GM12878 (cell line): ENCODE results near the gene RBM8A. TPM values are rescaled to one million over a fixed set of nuclear protein-coding genes. Genes with fewer than 3 reads are reported as not detected.

ENCODE experiments used
- ATAC-seq: fragments of 200-7000 bp; cut with Tn5 transposase; 3 replicates; pipeline ENCODE4 v1.9.1; 2020; ENCODE audit warnings: mild to moderate bottlenecking, moderate library complexity
- BruUV-seq: library from RNA; stranded (reverse); fragments of 400-500 nt; replicated peaks from 2 replicates; lab custom pipeline; 2021; lab: Mats Ljungman, UMichigan
- CTCF ChIA-PET: fragments of 300-600 bp; sonication (Branson Sonifier 250); formaldehyde crosslinking; extraction: SDS; loops from one replicate; lab custom pipeline; 2021; ENCODE audit warnings: inconsistent platforms; lab: Yijun Ruan, JAX
- POLR2A ChIA-PET: fragments of 350-600 bp; formaldehyde crosslinking; extraction: SDS; loops from one replicate; lab custom pipeline; 2021; ENCODE audit warnings: inconsistent platforms; lab: Charles Lee
- RAD21 ChIA-PET: fragments of 300-600 bp; sonication (Branson Sonifier 250); formaldehyde crosslinking; loops from one replicate; lab custom pipeline; 2023; ENCODE audit warnings: antibody characterized with exemption; ENCODE audit not compliant: unreplicated experiment; lab: Charles Lee
- SMC1A ChIA-PET: fragments of 300-600 bp; sonication (Branson Sonifier 250); formaldehyde crosslinking; loops from one replicate; lab custom pipeline; 2023; ENCODE audit not compliant: unreplicated experiment, uncharacterized antibody; lab: Charles Lee
- DNase-seq: peaks from one replicate; pipeline ENCODE4 v3.0.0-alpha.2; 2011; ENCODE audit warnings: low read depth, low spot score
- FAIRE-seq: peaks from 3 replicates; lab custom pipeline; 2011; peaks lifted over from hg19 to GRCh38; lab: Jason Lieb, UNC
- H2AFZ ChIP-seq: 2 replicates; pipeline ENCODE4 v1.6.0; 2011; ENCODE audit warnings: low read depth, low read length, control low read depth; ENCODE audit not compliant: control insufficient read depth
- H3K27ac ChIP-seq: 2 replicates; pipeline ENCODE4 v1.5.1; 2011; ENCODE audit warnings: control low read depth; ENCODE audit not compliant: control insufficient read depth, insufficient read depth
- H3K27me3 ChIP-seq, 2 experiments: replicated peaks in 1 of 2; 2 replicates each; pipeline versions ENCODE4 v1.6.0 to v1.6.1; 2011; ENCODE audit warnings: low read length in 1 of 2; ENCODE audit not compliant: control insufficient read depth in 2 of 2, insufficient read depth in 2 of 2
- H3K36me3 ChIP-seq, 2 experiments: 2 replicates each; pipeline ENCODE4 v1.5.1; 2011; ENCODE audit warnings: low read length in 1 of 2; ENCODE audit not compliant: control insufficient read depth in 2 of 2, insufficient read depth in 2 of 2
- H3K4me1 ChIP-seq: 2 replicates; pipeline ENCODE4 v1.6.1; 2011; ENCODE audit warnings: mild to moderate bottlenecking, low read length, moderate library complexity, mixed read lengths; ENCODE audit not compliant: control insufficient read depth, insufficient read depth
- H3K4me2 ChIP-seq: 2 replicates; pipeline ENCODE4 v1.6.0; 2011; ENCODE audit warnings: control low read depth; ENCODE audit not compliant: control insufficient read depth, insufficient read depth
- H3K4me3 ChIP-seq: fragments of 200-600 bp; sonication (generic); 2 replicates; pipeline ENCODE4 v1.5.1; 2016
- H3K79me2 ChIP-seq: 2 replicates; pipeline ENCODE4 v1.6.0; 2011; ENCODE audit warnings: low read length; ENCODE audit not compliant: control insufficient read depth, insufficient read depth
- H3K9ac ChIP-seq: 2 replicates; pipeline ENCODE4 v1.8.0; 2011; ENCODE audit warnings: low read length, control low read depth, mixed read lengths; ENCODE audit not compliant: control insufficient read depth, insufficient read depth
- H3K9me3 ChIP-seq: replicated peaks from 3 replicates; pipeline ENCODE4 v1.5.1; 2011; ENCODE audit warnings: mild to moderate bottlenecking, low read length; ENCODE audit not compliant: control insufficient read depth, insufficient read depth
- H4K20me1 ChIP-seq: 2 replicates; pipeline ENCODE4 v1.6.0; 2011; ENCODE audit not compliant: control insufficient read depth, insufficient read depth
- BHLHE40 ChIP-seq, 2 experiments: fragments of 450-650 bp in 1 of 2; IDR thresholded peaks; 2 replicates each; pipeline ENCODE4 v1.6.1; 2011 to 2017; ENCODE audit warnings: low read depth in 2 of 2, borderline replicate concordance in 1 of 2, improper control_type of control experiment in 1 of 2, low read length in 1 of 2, mild to moderate bottlenecking in 1 of 2
- NR2C2 ChIP-seq: IDR thresholded peaks from 2 replicates; pipeline ENCODE4 v1.6.1; 2011; ENCODE audit warnings: borderline replicate concordance, low read depth; ENCODE audit not compliant: control insufficient read depth, insufficient read length
- NR2F1 ChIP-seq: fragments of 450-650 bp; conservative IDR thresholded peaks from 2 replicates; pipeline ENCODE4 v1.6.1; 2017; ENCODE audit warnings: mild to moderate bottlenecking
- PBX3 ChIP-seq: IDR thresholded peaks from 2 replicates; pipeline ENCODE4 v1.6.1; 2011; ENCODE audit warnings: mild to moderate bottlenecking, low read depth, low read length, moderate library complexity; ENCODE audit not compliant: insufficient replicate concordance
- POLR2AphosphoS5 ChIP-seq: IDR thresholded peaks from 2 replicates; pipeline ENCODE4 v1.6.1; 2011; ENCODE audit warnings: mild to moderate bottlenecking, low read length, inconsistent platforms
- RELB ChIP-seq: fragments of 450-650 bp; IDR thresholded peaks from 2 replicates; pipeline ENCODE4 v1.6.1; 2017; ENCODE audit warnings: low read depth, mild to moderate bottlenecking, moderate library complexity
- SKIL ChIP-seq: fragments of 450-650 bp; IDR thresholded peaks from 2 replicates; pipeline ENCODE4 v1.6.1; 2017; ENCODE audit warnings: mild to moderate bottlenecking, low read depth, inconsistent platforms; ENCODE audit not compliant: poor library complexity, severe bottlenecking
- SMAD5 ChIP-seq: IDR thresholded peaks from 2 replicates; pipeline ENCODE4 v1.6.1; 2016; ENCODE audit warnings: antibody characterized with exemption, low read depth
- SUZ12 ChIP-seq: fragments of 200-600 bp; sonication (generic); IDR thresholded peaks from one replicate; pipeline ENCODE4 v1.6.1; 2018; ENCODE audit warnings: antibody characterized with exemption, mild to moderate bottlenecking; ENCODE audit not compliant: unreplicated experiment
- ZBED1 ChIP-seq: IDR thresholded peaks from 2 replicates; pipeline ENCODE4 v1.6.1; 2016; ENCODE audit warnings: borderline replicate concordance
- ZBTB4 ChIP-seq: fragments of 450-650 bp; formaldehyde crosslinking; IDR thresholded peaks from 2 replicates; pipeline ENCODE4 v1.4.0; 2022; ENCODE audit warnings: mild to moderate bottlenecking, moderate library complexity
- ZZZ3 ChIP-seq: IDR thresholded peaks from 2 replicates; pipeline ENCODE4 v1.6.1; 2011; ENCODE audit warnings: low read depth; ENCODE audit not compliant: control insufficient read depth, insufficient read length
- WGBS: methylation state at CpG from one replicate; pipeline ENCODE4 v1.1.6; 2016; ENCODE audit warnings: low lambda C conversion rate; ENCODE audit not compliant: insufficient replicate concordance, insufficient coverage; ENCODE audit errors: missing lambda C conversion rate; 5-methylcytosine and 5-hydroxymethylcytosine counted together
- in situ Hi-C: fragments of 300-500 bp; cut with MboI; formaldehyde crosslinking; loops from 9 replicates; pipeline ENCODE4 v1.14.3; 2018; ENCODE audit warnings: mixed read lengths
- intact Hi-C: fragments of 100-400 bp; cut with micrococcal nuclease; formaldehyde crosslinking; loops from one replicate; pipeline ENCODE4 v1.14.2; 2022; ENCODE audit not compliant: unreplicated experiment
- polyA plus RNA-seq, 11 experiments: library from polyadenylated mRNA; depleted of rRNA in 4 of 11; unstranded in 6 of 11; stranded (reverse) in 5 of 11; fragments of >200 nt; fragmentation: Nextera tagmentation in 4 of 11; fragmentation: Illumina TruSeq in 1 of 11; extraction: Ambion mirVana in 4 of 11; extraction: Trizol in 1 of 11; gene quantifications; 1 replicate in 1 of 11; 2 replicates in 10 of 11; pipeline versions ENCODE4 v1.2.1 to v1.2.3, GENCODE V29; 2011 to 2016; ENCODE audit warnings: inconsistent platforms in 2 of 11, missing spikeins in 2 of 11, low read depth in 1 of 11
- total RNA-seq, 4 experiments: library from RNA; depleted of rRNA in 3 of 4; stranded (reverse); fragments of >200 nt in 3 of 4; fragmentation: Illumina TruSeq in 1 of 4; extraction: Trizol in 1 of 4; gene quantifications; 2 replicates each; pipeline versions ENCODE4 v1.2.1 to v1.2.3, GENCODE V29; 2013 to 2021

Gene RBM8A
- total and polyA plus RNA-seq, 10 of the 15 experiments (the other 5 are each of a cell fraction or from before 2014, with no cell fraction given) = 110 to 1,248 (median 248) TPM

GRCh38 chr1:145964328-145965118, 37.2 kb upstream of the RBM8A start, which contains the start of the genes ANKRD34A and POLR3GL:
Gene ANKRD34A, minus strand, starts transcription at chr1:145964575. Its CDS starts 2,816 bp downstream, at chr1:145961759.
Gene POLR3GL, plus strand, starts transcription at chr1:145964690. Its CDS starts 10,176 bp downstream, at chr1:145974866.
- ChIA-PET POLR2A (interaction anchor here (0.6 to 6.0 kb wide), 27 partner anchors 9 to 140 kb away, joined by 3 to 102 read pairs (median 6); partner anchors contain the start of genes NUDT17, PEX11B, PIAS3 and POLR3C), CTCF (interaction anchor here (0.5 to 4.8 kb wide), 17 partner anchors 8 to 120 kb away, joined by 3 to 65 read pairs (median 6); partner anchors contain the start of genes ITGA10, NUDT17, PIAS3 and RBM8A), RAD21 (interaction anchor here (0.7 to 6.7 kb wide), 18 partner anchors 10 to 119 kb away, joined by 3 to 100 read pairs (median 4); partner anchors contain the start of genes NUDT17, PEX11B, PIAS3 and RBM8A), SMC1A (interaction anchor here (0.6 to 7.9 kb wide), 24 partner anchors 8 to 138 kb away, joined by 3 to 93 read pairs (median 5); partner anchors contain the start of genes PIAS3 and RBM8A)
- Histone ChIP-seq H3K4me1 (peaks cover 19% of the 10 kb centered on the region), H3K9me3 (peaks cover 7% of the 10 kb centered on the region), H3K79me2 (no peaks in the 10 kb centered on the region; the same call in 1 of the 2 replicates), H3K4me2 (peak within 1 kb of the TSS; percentile 69), H3K27ac (peak within 1 kb of the TSS; percentile 73), H3K4me3 (peak within 1 kb of the TSS; percentile 79), H2AFZ (peak within 1 kb of the TSS; percentile 99), H3K36me3 (no peaks in the 10 kb centered on the region), H3K9ac (peak within 1 kb of the TSS; percentile 70), H4K20me1 (no peaks in the 10 kb centered on the region), H3K27me3 (no peaks in the 10 kb centered on the region; a peak in 1 of 4 replicates)
- DNase-seq (peak; percentile 80), FAIRE-seq (peak; percentile 98), ATAC-seq (peak; percentile 95)
- in situ Hi-C loops = no loop called here
- TSS peak; percentile 94 for BruUV-seq
- intact Hi-C loops = loop anchor here (5.0 kb wide), 1 partner anchor 73 kb away; no protein-coding TSS in a partner anchor
- WGBS = under 1% methylated on average over 37 of the region's 37 CpGs
- TF ChIP-seq NR2C2 = no peak
- no peak for TF ChIP-seq PBX3
- TF ChIP-seq SMAD5 = peak; percentile 85; the same call in 1 of the 2 replicates
- TF ChIP-seq ZBED1 = no peak
- peak; percentile 22 to 58; a peak in 1 of 4 replicates for TF ChIP-seq BHLHE40 (IDR thresholded peaks at IDR 0.05; ENCODE audit: borderline replicate concordance in 1 of 2, low read depth in 2 of 2, low read length in 1 of 2)
- no peak for TF ChIP-seq SKIL
- no peak for TF ChIP-seq ZBTB4
- TF ChIP-seq POLR2AphosphoS5 = peak; percentile 94
- TF ChIP-seq NR2F1 = no peak
- TF ChIP-seq RELB = peak; percentile 59; the same call in 1 of the 2 replicates
- no peak for TF ChIP-seq SUZ12
- no peak for TF ChIP-seq ZZZ3
